Measurements from ENCODE around the gene NEK11.

The NEK11 gene

DNA sequence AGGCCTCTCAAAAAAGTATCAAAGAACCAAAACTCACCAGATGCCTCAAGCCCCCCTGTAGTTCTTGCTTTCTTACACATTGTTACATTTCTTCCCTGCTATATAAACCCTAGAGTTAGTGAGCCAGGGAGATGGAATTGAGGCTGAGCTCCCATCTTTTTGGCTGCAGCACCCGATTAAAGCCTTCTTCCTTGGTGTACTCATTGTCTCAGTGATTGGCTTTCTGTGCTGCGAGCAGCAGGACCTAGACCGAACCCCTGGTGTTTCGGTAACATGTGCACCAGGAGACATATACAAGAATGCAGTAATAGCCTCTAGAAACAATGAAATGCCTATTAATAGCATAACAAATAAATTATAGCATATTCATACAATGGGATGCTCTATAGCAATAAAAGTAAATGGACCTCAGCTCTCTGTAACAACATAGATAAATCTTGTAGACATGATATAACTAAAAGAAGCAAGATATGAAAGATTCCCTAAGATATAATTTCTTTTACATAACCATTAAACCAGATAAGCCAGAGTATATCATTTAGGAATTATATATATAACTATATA lies 174.0 kb downstream of the NEK11 start:
- Histone ChIP-seq H3K9ac (ENCODE audit: low read length) (no peak overlapping the region), H3K4me3 (ENCODE audit: low read length) (no peak overlapping the region), H3K36me3 (ENCODE audit: control insufficient read depth, low read depth, low read length) (no peaks in the 10 kb centered on the region), H3K4me1 (ENCODE audit: control insufficient read depth, low read depth, low read length) (no peaks in the 10 kb centered on the region), H3K27me3 (ENCODE audit: control insufficient read depth, insufficient read depth, low read length) (no peaks in the 10 kb centered on the region), H3K9me3 (ENCODE audit: control insufficient read depth, low read depth, low read length) (peaks cover 12% of the 10 kb centered on the region), H3K27ac (ENCODE audit: low read length) (no peak overlapping the region)

DNA sequence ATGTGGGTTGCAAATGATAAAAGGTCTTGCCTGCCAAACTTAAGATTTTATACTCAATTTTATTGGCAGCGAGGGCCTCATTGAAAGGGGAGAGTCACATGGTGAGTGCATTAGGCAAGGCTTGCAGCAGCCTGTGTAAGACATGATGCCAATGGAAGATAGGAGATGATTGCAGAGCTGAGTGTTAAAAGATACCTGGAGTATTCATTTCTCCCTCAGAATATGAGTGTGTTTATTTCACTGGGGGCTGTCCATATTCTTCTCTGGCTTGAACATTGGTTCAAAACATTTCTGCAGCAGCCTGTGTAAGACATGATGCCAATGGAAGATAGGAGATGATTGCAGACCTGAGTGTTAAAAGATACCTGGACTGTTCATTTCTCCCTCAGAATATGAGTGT lies 189.7 kb downstream of the NEK11 start:
- Histone ChIP-seq H3K27me3 (ENCODE audit: control insufficient read depth, insufficient read depth, low read length) (no peaks in the 10 kb centered on the region), H3K4me1 (ENCODE audit: control insufficient read depth, low read depth, low read length) (peaks cover 7% of the 10 kb centered on the region), H3K27ac (ENCODE audit: low read length) (no peak overlapping the region), H3K4me3 (ENCODE audit: low read length) (no peak overlapping the region), H3K9me3 (ENCODE audit: control insufficient read depth, low read depth, low read length) (no peaks in the 10 kb centered on the region), H3K9ac (ENCODE audit: low read length) (no peak overlapping the region), H3K36me3 (ENCODE audit: control insufficient read depth, low read depth, low read length) (no peaks in the 10 kb centered on the region)

DNA sequence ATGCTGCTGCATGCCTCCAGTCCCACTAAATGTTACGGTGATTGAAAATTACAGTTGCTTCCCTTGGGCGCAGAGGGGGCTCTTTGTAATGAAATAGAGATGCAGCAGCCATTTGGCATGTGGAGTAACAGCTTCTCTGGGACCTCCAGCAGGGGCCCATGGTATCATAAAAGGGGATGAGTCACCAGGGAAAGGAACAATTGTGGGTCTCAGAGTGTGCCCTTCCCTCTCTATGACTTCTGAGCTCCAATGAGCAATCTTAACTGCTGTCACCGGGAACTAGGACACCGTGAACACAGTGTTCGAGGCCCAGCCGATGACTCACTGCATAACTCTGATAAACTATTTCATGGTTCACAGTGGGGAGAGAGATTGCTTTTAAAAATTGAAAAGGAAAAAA lies 190.1 kb downstream of the NEK11 start:
- peaks cover 7% of the 10 kb centered on the region for H3K4me1 ChIP-seq (ENCODE audit: control insufficient read depth, low read depth, low read length)
- H3K27me3 ChIP-seq (ENCODE audit: control insufficient read depth, insufficient read depth, low read length), result no peaks in the 10 kb centered on the region
- H3K27ac ChIP-seq (ENCODE audit: low read length), result no peak overlapping the region
- H3K9ac ChIP-seq (ENCODE audit: low read length), result no peak overlapping the region
- no peaks in the 10 kb centered on the region for H3K9me3 ChIP-seq (ENCODE audit: control insufficient read depth, low read depth, low read length)
- H3K36me3 ChIP-seq (ENCODE audit: control insufficient read depth, low read depth, low read length), result no peaks in the 10 kb centered on the region
- H3K4me3 ChIP-seq (ENCODE audit: low read length), result no peak overlapping the region

DNA sequence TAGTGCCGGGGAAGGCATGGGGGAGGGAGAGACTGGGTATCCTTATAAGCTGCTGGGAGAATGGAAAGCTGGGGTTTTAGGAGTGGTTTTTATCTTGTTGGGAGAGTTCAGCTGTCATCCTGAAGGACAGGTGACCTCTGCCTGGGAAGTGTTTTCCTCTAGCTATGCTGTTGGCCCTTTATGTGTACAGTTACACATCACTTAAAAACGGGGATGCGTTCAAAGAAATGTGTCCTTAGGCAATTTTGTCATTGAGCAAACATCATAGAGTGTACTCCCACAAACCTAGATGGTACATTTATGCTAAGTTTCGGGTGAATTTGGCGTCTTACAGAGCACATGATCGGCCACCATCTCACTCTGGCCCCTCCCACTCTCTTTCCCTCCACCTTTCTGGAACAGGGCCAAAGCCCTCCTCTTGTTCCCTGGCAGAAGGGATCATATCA lies 190.6 kb downstream of the NEK11 start:
- Histone ChIP-seq H3K27ac (ENCODE audit: low read length) (no peak overlapping the region), H3K9me3 (ENCODE audit: control insufficient read depth, low read depth, low read length) (no peaks in the 10 kb centered on the region), H3K36me3 (ENCODE audit: control insufficient read depth, low read depth, low read length) (no peaks in the 10 kb centered on the region), H3K4me1 (ENCODE audit: control insufficient read depth, low read depth, low read length) (peaks cover 7% of the 10 kb centered on the region), H3K4me3 (ENCODE audit: low read length) (no peak overlapping the region), H3K9ac (ENCODE audit: low read length) (no peak overlapping the region), H3K27me3 (ENCODE audit: control insufficient read depth, insufficient read depth, low read length) (no peaks in the 10 kb centered on the region)

DNA sequence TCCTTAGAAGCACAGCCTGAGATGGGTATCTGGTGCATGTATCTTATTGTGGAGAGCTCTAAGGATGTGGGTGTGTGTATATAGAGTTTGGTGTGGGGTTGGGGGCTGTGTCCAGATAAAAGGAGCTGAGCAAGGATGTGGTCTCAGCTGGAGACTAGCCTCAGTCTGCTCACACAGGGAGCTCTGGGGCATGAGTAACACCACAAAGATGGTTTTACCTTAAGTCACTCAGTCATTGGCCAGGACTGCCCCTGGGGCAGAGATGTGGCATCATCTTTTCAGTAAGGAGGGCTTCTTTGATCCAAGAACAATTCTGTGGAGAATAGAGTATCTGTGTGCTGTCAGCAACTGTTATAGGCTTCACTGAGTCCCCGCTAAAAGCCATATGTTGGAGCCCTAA lies 191.5 kb downstream of the NEK11 start:
- no peaks in the 10 kb centered on the region for H3K36me3 ChIP-seq (ENCODE audit: control insufficient read depth, low read depth, low read length)
- no peak overlapping the region for H3K9ac ChIP-seq (ENCODE audit: low read length)
- peaks cover 7% of the 10 kb centered on the region for H3K4me1 ChIP-seq (ENCODE audit: control insufficient read depth, low read depth, low read length)
- H3K27ac ChIP-seq (ENCODE audit: low read length), result no peak overlapping the region
- no peaks in the 10 kb centered on the region for H3K9me3 ChIP-seq (ENCODE audit: control insufficient read depth, low read depth, low read length)
- H3K4me3 ChIP-seq (ENCODE audit: low read length), result no peak overlapping the region
- H3K27me3 ChIP-seq (ENCODE audit: control insufficient read depth, insufficient read depth, low read length), result no peaks in the 10 kb centered on the region

DNA sequence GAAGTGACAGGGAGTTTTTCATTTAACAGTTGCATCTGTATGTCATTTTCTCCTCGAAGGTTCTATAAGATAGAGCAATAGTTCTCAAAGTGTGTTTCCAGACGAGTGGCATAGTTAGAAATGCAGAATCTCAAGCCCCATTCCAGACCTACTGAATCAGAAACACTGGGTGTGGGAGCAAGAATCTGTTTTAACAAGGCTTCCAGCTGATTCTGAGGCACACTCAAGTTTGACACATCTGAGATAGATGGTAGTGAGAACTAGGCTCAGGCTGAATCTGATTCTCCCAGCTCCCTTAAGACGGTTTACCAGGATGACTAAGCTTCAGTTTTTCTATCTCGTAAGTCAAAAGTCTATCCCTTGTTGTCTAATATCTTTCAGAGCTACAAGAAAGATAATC lies 195.1 kb downstream of the NEK11 start:
- Histone ChIP-seq H3K36me3 (ENCODE audit: control insufficient read depth, low read depth, low read length) (no peaks in the 10 kb centered on the region), H3K9ac (ENCODE audit: low read length) (no peak overlapping the region), H3K9me3 (ENCODE audit: control insufficient read depth, low read depth, low read length) (no peaks in the 10 kb centered on the region), H3K4me3 (ENCODE audit: low read length) (no peak overlapping the region), H3K4me1 (ENCODE audit: control insufficient read depth, low read depth, low read length) (peaks cover 3% of the 10 kb centered on the region), H3K27me3 (ENCODE audit: control insufficient read depth, insufficient read depth, low read length) (no peaks in the 10 kb centered on the region), H3K27ac (ENCODE audit: low read length) (no peak overlapping the region)

DNA sequence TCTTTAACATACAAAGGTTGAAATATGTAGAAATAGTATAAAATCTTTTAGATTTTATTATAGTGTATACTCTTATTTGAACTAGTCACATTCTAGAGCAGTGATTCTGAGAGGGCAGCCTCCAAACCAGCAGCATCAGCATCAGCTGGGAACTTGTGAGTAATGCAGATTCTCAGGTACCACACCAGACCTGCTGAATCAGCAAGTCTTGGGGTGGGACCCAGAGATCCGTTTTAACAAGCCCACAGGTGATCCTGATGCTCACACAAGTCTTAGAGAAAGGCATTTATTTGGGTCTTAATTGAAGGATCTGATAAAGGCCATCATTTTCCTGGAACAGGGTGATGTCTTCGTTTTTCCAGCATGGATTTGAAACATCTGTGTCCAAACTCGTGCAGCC lies 195.9 kb downstream of the NEK11 start:
- H3K27me3 ChIP-seq (ENCODE audit: control insufficient read depth, insufficient read depth, low read length), result no peaks in the 10 kb centered on the region
- no peaks in the 10 kb centered on the region for H3K4me1 ChIP-seq (ENCODE audit: control insufficient read depth, low read depth, low read length)
- H3K4me3 ChIP-seq (ENCODE audit: low read length), result no peak overlapping the region
- H3K27ac ChIP-seq (ENCODE audit: low read length), result no peak overlapping the region
- H3K36me3 ChIP-seq (ENCODE audit: control insufficient read depth, low read depth, low read length), result no peaks in the 10 kb centered on the region
- no peaks in the 10 kb centered on the region for H3K9me3 ChIP-seq (ENCODE audit: control insufficient read depth, low read depth, low read length)
- H3K9ac ChIP-seq (ENCODE audit: low read length), result no peak overlapping the region

DNA sequence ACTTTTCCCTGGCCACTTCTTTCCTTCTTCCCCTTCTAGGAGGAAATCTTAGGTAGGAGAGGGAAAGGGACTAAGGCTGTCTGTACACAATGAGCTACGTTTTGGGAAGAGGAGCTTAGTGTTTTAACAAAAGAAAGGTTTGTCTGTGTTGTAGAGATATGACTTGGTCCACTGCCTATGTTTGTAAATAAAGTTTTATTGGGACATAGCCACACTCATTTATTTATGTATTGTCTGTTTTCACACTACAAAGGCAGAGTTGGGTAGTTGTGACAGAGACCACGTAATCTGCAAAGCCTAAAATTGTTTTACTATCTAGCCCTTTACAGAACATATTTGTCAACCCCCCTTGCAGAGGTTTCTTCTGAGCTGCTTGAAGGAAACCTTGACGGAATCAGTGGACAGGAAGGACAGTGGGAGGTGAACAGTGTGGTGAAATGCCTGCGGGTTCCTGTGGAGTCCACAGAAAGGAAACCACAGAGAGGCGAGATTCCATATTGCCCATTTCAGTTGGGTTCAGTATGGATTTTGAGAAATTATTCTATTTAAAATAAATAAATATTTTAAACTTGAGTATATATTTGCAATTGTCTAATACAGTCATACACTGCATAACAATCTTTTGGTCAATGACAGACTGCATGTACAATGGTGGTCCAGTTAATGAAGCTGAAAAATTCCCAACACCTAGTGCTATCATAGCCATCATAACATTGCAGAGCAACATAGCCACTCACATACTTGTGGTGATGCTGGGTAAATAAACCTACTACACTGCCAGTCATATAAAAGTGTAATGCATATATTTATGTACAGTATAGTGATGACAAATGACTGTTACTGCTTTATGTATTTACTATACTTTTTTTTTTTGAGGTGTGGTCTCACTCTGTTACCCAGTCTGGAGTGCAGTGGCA lies 197.0 kb downstream of the NEK11 start:
- Histone ChIP-seq H3K27ac (ENCODE audit: low read length) (no peak overlapping the region), H3K4me1 (ENCODE audit: control insufficient read depth, low read depth, low read length) (no peaks in the 10 kb centered on the region), H3K4me3 (ENCODE audit: low read length) (no peak overlapping the region)

DNA sequence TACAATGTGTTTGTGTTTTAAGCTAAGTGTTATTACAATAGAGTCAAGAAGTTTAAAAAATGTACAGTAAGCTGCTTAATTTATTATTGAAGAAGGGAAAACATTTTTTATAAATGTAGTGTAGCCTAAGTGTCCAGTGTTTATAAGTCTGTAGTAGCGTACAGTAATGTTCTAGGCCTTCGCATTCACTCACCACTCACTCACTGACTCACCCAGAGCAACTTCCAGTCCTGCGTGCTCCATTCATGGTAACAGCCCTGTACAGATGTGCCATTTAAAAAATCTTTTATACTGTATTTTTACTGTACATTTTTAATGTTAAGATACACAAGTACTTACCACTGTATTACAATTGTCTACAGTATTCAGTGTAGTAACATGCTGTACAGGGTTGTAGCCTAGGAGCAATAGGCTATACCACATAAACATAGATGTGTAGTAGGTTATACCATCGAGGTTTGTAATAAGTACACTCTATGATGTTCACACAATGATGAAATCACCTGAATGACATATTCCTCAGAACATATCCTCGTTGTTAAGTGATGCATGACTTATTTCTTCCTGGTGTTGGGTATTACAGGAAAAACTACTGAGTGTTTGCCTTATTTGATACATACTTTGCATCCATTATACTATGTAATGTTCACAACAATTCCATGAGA lies 198.3 kb downstream of the NEK11 start:
- no peak overlapping the region for H3K27ac ChIP-seq (ENCODE audit: low read length)

More for the DNA sequence above, 197.0 kb downstream of the NEK11 start:
- Histone ChIP-seq H3K9me3 (ENCODE audit: control insufficient read depth, low read depth, low read length) (no peaks in the 10 kb centered on the region), H3K9ac (ENCODE audit: low read length) (no peak overlapping the region), H3K36me3 (ENCODE audit: control insufficient read depth, low read depth, low read length) (no peaks in the 10 kb centered on the region), H3K27me3 (ENCODE audit: control insufficient read depth, insufficient read depth, low read length) (no peaks in the 10 kb centered on the region)

DNA sequence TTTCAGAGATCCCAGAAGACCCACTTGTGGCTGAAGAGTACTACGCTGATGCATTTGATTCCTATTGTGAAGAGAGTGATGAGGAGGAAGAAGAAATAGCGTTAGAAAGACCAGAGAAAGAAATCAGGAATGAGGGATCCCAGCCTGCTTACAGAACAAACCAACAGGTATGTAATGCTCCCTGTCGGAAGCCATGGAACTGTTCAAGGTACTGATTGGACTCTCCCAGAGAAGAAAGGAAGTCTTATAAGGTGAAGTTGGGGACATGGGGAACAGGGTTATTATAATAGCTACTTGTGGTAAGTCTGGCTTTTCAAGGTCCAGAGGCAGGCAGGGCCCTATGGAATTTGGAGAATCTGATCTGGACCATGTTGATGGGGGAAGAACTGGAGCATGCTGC lies 201.8 kb downstream of the NEK11 start:
- Histone ChIP-seq H3K27ac (ENCODE audit: low read length) (no peak overlapping the region), H3K4me3 (ENCODE audit: low read length) (no peak overlapping the region), H3K9ac (ENCODE audit: low read length) (no peak overlapping the region), H3K27me3 (ENCODE audit: control insufficient read depth, insufficient read depth, low read length) (no peaks in the 10 kb centered on the region), H3K9me3 (ENCODE audit: control insufficient read depth, low read depth, low read length) (no peaks in the 10 kb centered on the region), H3K4me1 (ENCODE audit: control insufficient read depth, low read depth, low read length) (no peaks in the 10 kb centered on the region), H3K36me3 (ENCODE audit: control insufficient read depth, low read depth, low read length) (no peaks in the 10 kb centered on the region)

More for the DNA sequence above, 198.3 kb downstream of the NEK11 start:
- Histone ChIP-seq H3K4me1 (ENCODE audit: control insufficient read depth, low read depth, low read length) (no peaks in the 10 kb centered on the region), H3K4me3 (ENCODE audit: low read length) (no peak overlapping the region), H3K36me3 (ENCODE audit: control insufficient read depth, low read depth, low read length) (no peaks in the 10 kb centered on the region), H3K27me3 (ENCODE audit: control insufficient read depth, insufficient read depth, low read length) (no peaks in the 10 kb centered on the region), H3K9me3 (ENCODE audit: control insufficient read depth, low read depth, low read length) (no peaks in the 10 kb centered on the region), H3K9ac (ENCODE audit: low read length) (no peak overlapping the region)

DNA sequence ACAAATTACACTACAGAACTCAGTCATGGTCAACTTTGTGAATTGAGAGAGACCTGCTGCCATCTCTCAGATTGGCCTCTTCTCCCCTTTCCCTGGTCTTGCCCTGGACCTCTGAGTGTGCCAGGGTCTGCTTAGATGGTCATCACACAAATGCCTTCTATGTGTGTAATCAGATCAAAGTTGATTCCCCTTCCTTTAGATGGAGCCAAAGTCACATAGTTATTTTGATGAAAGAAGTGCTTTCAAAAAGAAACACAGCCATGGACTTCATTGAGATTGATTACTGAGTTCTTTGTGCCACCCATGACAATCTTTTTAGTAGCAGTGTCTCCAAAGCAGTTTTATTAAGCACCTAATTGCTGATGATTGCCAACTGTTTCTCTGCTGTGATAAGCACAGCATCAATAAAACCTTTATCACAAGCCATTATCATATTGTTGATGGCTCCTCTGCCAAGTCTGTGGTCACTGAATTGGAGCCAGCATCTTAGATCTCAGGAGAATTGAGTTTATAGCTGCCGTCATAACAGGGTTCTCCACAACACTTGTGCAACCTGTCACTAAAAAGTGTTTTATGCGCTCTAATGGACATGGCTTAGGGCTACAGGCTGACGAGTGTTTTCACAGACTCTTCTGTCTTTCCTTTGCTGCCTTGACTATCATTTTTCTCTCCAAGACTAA lies 205.2 kb downstream of the NEK11 start:
- Histone ChIP-seq H3K27ac (ENCODE audit: low read length) (no peak overlapping the region), H3K9ac (ENCODE audit: low read length) (no peak overlapping the region), H3K9me3 (ENCODE audit: control insufficient read depth, low read depth, low read length) (no peaks in the 10 kb centered on the region), H3K36me3 (ENCODE audit: control insufficient read depth, low read depth, low read length) (no peaks in the 10 kb centered on the region), H3K4me3 (ENCODE audit: low read length) (no peak overlapping the region), H3K4me1 (ENCODE audit: control insufficient read depth, low read depth, low read length) (no peaks in the 10 kb centered on the region), H3K27me3 (ENCODE audit: control insufficient read depth, insufficient read depth, low read length) (no peaks in the 10 kb centered on the region)

Measured in iPS-18a (cell line).